Effector memory CD8-positive, alpha-beta T cell (primary cell): ENCODE data around the gene QRSL1.

Source experiments
- ATAC-seq: fragments of 150-1000 bp; cut with Tn5 transposase; replicated peaks from 2 replicates; pipeline ENCODE4 v1.10.0; 2021; ENCODE audit warnings: mild to moderate bottlenecking, moderate library complexity
- DNase-seq, 3 experiments: peaks; one replicate each; pipeline ENCODE4 v3.0.0; 2021
- H3K27ac Mint-ChIP-seq, 2 donors: one replicate each; pipeline ENCODE4 v1.8.0; 2022; ENCODE audit warnings: mild to moderate bottlenecking in 2 of 2, mixed read lengths in 2 of 2, moderate library complexity in 2 of 2
- H3K27me3 Mint-ChIP-seq, 2 donors: one replicate each; pipeline ENCODE4 v1.8.0; 2022; ENCODE audit warnings: mixed read lengths in 2 of 2
- H3K36me3 Mint-ChIP-seq: one replicate; pipeline ENCODE4 v1.8.0; 2022; ENCODE audit warnings: mild to moderate bottlenecking, moderate library complexity, mixed read lengths; ENCODE audit not compliant: insufficient read depth
- H3K4me1 Mint-ChIP-seq, 2 donors: one replicate each; pipeline ENCODE4 v1.8.0; 2022; ENCODE audit warnings: low read depth in 2 of 2, mixed read lengths in 2 of 2
- H3K4me3 Mint-ChIP-seq, 2 donors: one replicate each; pipeline ENCODE4 v1.8.0; 2022; ENCODE audit warnings: mild to moderate bottlenecking in 2 of 2, mixed read lengths in 2 of 2, moderate library complexity in 2 of 2
- H3K9me3 Mint-ChIP-seq, 2 donors: one replicate each; pipeline ENCODE4 v1.8.0; 2022; ENCODE audit warnings: mixed read lengths in 2 of 2

The QRSL1 gene

DNA sequence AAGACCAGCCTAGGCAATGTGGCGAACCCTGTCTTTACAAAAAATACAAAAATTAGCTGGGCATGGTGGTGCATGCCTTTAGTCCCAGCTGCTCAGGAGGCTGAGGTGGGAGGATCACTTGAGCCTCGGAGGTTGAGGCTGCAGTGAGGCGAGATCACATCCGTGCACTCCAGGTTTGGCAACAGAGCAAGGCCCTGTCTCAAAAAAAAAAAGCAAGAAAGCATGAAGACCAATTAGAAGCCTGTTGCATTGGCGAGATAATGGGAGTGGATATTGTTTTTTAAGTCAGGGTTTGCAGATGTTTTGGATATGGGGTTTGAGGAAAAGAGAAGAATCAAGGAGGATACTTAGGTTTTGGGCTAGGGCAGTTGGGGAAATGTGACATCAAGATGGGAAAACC is 5.2 kb downstream of the QRSL1 start:
- no peaks in the 10 kb centered on the region for H3K27me3 Mint-ChIP-seq
- peak overlapping the region in 1 of 2 donors; percentile 66 for H3K27ac Mint-ChIP-seq
- no peak overlapping the region for H3K4me3 Mint-ChIP-seq
- peaks cover 6% of the 10 kb centered on the region for H3K36me3 Mint-ChIP-seq
- H3K4me1 Mint-ChIP-seq, result peaks cover 22 to 32% of the 10 kb centered on the region in 2 donors
- no peak for ATAC-seq
- DNase-seq, result no peak
- no peaks in the 10 kb centered on the region for H3K9me3 Mint-ChIP-seq

DNA sequence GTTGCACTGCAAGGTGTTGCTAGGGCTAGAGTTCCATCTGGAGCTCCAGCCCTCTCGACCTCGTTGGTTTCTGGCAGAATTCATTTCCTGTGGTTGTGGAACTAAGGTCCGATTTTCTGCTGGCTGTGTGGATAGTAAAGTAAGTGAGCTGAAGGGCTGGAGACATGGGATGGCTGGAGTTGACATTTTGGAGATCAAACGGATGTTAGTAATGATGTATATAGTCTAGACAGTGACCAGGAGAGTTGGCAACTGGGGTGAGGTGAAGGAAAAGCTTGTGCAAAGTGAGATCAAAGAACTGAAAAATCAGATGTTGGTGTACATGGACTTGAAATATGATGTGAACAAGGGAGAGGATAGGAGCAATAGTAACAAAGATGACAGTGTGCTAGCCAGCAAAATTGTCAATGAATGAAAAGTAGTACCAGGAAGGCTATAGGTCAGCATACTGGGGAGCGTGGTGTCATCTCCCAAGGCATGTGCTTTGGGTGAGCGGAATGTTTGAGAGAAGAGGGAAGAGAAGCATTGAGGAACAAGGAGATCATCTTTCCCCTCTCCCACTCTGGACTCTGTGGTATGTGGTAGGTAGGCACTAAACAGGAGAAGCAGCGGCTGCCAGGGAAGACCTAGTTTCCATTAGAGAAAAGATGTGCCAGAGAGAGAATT is 7.8 kb downstream of the QRSL1 start:
- Mint-ChIP-seq H3K36me3 (peaks cover 11% of the 10 kb centered on the region), H3K4me1 (peaks cover 13 to 23% of the 10 kb centered on the region in 2 donors), H3K9me3 (no peaks in the 10 kb centered on the region), H3K4me3 (no peak overlapping the region), H3K27me3 (no peaks in the 10 kb centered on the region), H3K27ac (no peak overlapping the region)
- ATAC-seq (no peak), DNase-seq (no peak)

DNA sequence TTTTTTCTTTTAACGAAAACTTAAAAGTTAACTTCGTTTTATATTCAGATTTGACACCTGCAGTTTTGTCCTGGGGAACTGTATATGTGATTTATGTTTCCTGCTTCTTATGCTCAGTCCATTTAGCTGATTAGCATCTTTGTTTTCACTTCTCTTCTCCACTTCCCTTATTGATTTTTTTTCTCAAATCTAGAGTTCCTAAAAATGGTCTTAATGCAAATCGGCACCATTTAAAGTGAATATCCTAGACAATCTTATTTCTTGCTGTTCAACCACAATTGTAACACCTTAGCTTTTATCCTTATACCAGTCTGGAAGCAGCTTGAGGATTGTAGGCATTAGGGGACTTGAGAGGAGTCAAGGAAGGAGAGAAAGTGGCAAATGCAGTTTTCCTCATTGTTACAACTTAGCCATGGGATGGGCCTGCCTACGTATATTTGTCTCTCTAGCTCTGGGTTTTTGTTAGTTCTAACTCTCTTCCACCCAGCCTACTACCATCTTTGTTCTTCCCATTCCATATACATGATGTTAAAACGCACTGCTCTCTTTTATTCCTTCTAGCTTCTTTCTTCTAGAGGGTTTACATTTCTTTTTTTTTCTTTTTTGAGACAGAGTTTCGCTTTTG is 8.5 kb downstream of the QRSL1 start:
- H3K4me1 Mint-ChIP-seq, result peaks cover 13 to 20% of the 10 kb centered on the region in 2 donors
- ATAC-seq, result no peak

DNA sequence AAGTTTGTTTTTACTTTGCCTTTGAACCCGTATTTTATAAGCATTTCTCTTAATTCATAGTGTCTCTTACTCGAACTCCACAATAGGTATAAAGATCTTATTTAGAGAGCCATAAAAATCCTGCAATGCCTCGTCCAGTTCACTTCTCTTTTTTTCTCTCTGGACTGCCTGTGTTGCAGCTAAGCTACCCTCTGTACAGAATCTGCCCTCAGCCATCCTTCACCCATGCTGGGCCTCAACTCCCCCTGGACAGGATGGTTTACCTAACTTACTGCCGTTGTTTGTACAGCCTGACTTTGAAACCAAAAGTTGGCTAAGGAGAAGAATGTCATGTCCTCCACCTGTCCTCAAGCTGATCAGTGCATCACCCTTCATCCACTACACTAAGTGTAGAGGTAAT is 10.4 kb downstream of the QRSL1 start:
- Mint-ChIP-seq H3K4me1 (peaks cover 10 to 12% of the 10 kb centered on the region in 2 donors), H3K9me3 (no peaks in the 10 kb centered on the region), H3K36me3 (peaks cover 37% of the 10 kb centered on the region), H3K27ac (no peak overlapping the region), H3K27me3 (no peaks in the 10 kb centered on the region), H3K4me3 (no peak overlapping the region)
- ATAC-seq (no peak), DNase-seq (no peak)

More for the DNA sequence above, 8.5 kb downstream of the QRSL1 start:
- no peak for DNase-seq
- Mint-ChIP-seq H3K27me3 (no peaks in the 10 kb centered on the region), H3K9me3 (no peaks in the 10 kb centered on the region), H3K36me3 (peaks cover 17% of the 10 kb centered on the region), H3K4me3 (no peak overlapping the region), H3K27ac (no peak overlapping the region)

DNA sequence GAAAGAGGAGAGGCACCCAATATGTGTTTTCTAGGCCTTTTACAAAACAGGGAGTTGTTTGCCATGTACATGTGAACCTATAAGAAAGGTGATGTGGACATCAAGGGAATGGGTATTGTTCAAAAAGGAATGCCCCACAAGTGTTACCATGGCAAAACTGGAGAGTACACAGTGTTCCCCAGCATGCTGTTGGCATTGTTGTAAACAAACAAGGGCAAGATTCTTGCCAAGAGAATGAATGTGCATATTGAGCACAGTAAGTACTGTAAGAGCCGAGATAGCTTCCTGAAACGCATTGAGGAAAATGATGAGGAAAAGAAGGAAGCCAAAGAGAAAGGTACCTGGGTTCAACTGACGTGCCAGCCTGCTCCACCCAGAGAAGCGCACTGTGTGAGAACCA is 13.1 kb downstream of the QRSL1 start:
- H3K4me3 Mint-ChIP-seq, result no peak overlapping the region
- peaks cover 58% of the 10 kb centered on the region for H3K36me3 Mint-ChIP-seq
- H3K27ac Mint-ChIP-seq, result no peak overlapping the region
- no peaks in the 10 kb centered on the region for H3K9me3 Mint-ChIP-seq
- ATAC-seq, result no peak
- no peaks in the 10 kb centered on the region for H3K27me3 Mint-ChIP-seq
- peaks cover 0 to 3% of the 10 kb centered on the region in 2 donors for H3K4me1 Mint-ChIP-seq
- DNase-seq, result no peak

DNA sequence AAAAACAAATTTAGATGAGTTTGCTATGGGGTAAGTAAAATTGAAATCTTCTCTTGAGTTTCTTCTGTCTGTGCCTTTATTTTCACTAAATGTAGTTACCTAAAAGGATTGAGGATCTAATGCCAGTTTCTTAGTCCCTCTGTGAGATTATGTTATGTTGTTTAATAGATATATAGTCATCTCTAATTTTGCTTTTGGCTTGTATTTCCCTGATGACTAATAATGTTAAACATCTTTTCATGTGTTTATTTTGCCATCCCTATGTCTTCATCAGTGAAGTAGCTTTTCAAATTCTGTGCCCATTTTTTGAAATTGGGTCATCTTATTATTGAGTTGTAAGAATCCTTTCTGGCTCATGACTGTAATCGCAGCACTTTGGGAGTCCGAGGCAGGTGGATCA is 13.7 kb downstream of the QRSL1 start:
- DNase-seq (no peak), ATAC-seq (no peak)
- no peak overlapping the region for H3K4me3 Mint-ChIP-seq
- H3K27ac Mint-ChIP-seq, result no peak overlapping the region
- H3K27me3 Mint-ChIP-seq, result no peaks in the 10 kb centered on the region
- peaks cover 59% of the 10 kb centered on the region for H3K36me3 Mint-ChIP-seq
- H3K9me3 Mint-ChIP-seq, result no peaks in the 10 kb centered on the region
- H3K4me1 Mint-ChIP-seq, result peaks cover 0 to 3% of the 10 kb centered on the region in 2 donors

DNA sequence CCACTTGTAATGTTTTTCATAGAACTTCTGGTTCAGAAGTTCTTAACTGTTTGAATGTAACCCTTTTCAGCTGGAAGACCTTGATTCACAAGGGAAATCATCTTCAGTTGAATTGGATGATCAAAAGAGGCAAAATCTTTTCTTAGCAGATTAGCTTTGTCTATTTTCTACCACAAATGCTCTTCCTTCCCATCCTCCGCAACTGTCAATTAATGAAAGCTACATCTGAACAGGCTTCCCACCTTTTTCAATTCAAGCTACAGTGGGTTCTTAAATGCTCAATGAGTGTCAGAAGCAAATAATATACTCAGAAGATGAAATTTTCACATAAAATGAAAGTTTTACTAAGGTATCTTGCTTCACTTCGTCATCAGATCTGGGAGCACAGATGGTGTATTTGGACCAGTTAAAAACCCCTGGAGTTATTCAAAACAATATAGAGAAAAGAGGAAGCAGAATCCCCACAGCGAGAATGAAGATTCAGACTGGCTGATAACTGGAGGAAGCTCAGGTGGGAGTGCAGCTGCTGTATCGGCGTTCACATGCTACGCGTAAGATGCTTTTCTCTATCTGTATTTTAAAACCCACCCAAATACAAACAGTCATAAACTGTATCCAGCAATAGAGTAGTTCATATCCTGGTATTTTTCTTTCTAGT is 19.4 kb downstream of the QRSL1 start:
- no peak overlapping the region for H3K4me3 Mint-ChIP-seq
- no peak overlapping the region for H3K27ac Mint-ChIP-seq
- no peaks in the 10 kb centered on the region for H3K4me1 Mint-ChIP-seq
- DNase-seq (no peak), ATAC-seq (no peak)
- H3K36me3 Mint-ChIP-seq, result peaks cover 68% of the 10 kb centered on the region
- H3K27me3 Mint-ChIP-seq, result no peaks in the 10 kb centered on the region
- no peaks in the 10 kb centered on the region for H3K9me3 Mint-ChIP-seq

DNA sequence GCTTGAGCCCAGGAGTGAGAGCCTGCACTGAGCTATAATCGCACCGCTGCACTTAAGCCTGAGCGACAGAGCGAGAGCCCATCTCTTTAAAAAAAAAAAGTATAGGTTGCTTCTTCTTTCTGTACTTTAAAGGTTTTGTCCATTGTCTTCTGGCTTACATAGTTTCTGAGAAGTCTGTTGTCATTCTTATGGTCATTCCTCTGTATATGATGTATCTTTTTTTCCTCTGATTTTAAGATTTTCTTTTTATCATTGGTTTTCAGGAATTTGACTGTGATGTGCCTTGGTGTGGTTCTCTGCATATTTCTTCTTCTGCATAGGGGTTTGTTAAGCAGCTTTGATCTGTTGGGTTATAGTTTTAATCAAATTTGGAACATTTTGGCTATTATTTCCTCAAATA is 29.1 kb downstream of the QRSL1 start:
- Mint-ChIP-seq H3K4me1 (no peaks in the 10 kb centered on the region), H3K27ac (no peak overlapping the region), H3K4me3 (no peak overlapping the region), H3K27me3 (no peaks in the 10 kb centered on the region), H3K36me3 (peaks cover 61% of the 10 kb centered on the region), H3K9me3 (no peaks in the 10 kb centered on the region)
- ATAC-seq (no peak), DNase-seq (no peak)

DNA sequence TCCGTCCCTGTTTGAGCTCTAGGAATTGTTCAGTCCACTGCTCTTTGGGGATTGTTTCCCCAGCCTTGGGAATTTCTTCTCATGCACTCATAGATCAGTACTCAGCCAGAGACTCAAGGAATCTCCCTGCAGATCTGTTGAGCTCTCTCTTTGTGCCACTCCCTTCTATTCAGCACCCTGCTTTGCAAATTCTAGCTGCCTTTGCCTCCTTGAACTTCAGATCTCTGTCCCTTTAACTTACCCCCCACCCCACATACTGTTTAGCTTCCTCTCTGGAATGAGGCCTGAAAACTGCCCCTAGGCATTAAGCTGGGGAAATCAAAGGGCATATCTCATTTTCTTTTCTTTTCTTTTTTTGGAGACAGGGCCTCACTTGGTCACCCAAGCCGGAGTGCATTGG is 30.5 kb downstream of the QRSL1 start:
- Mint-ChIP-seq H3K27me3 (no peaks in the 10 kb centered on the region), H3K4me3 (no peak overlapping the region), H3K4me1 (no peaks in the 10 kb centered on the region), H3K36me3 (peaks cover 56% of the 10 kb centered on the region), H3K27ac (peak overlapping the region in 1 of 2 donors; percentile 44), H3K9me3 (no peaks in the 10 kb centered on the region)
- no peak for DNase-seq
- ATAC-seq, result no peak

DNA sequence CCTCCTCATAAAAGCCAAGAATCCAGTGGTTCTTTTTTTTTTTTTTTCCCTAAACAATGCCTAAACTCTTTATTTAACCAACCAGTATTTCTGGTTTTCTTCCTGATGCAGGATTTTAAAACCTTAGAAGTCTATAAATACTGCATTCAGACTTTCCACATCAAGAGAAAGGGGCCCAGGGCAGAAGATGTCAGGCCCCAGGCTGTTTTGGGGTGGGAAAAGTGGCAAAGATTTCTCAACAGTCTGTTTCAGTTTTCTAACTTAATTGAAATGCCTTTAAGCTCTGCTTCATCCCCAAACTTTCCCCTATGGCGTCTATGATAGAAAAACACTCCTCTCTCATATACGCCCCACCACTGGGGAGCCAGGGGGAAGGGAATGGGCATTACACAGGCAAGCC is 33.1 kb downstream of the QRSL1 start:
- DNase-seq, result no peak
- Mint-ChIP-seq H3K4me3 (no peak overlapping the region), H3K27ac (no peak overlapping the region), H3K27me3 (no peaks in the 10 kb centered on the region), H3K9me3 (no peaks in the 10 kb centered on the region), H3K36me3 (peaks cover 46% of the 10 kb centered on the region), H3K4me1 (no peaks in the 10 kb centered on the region)
- no peak for ATAC-seq

DNA sequence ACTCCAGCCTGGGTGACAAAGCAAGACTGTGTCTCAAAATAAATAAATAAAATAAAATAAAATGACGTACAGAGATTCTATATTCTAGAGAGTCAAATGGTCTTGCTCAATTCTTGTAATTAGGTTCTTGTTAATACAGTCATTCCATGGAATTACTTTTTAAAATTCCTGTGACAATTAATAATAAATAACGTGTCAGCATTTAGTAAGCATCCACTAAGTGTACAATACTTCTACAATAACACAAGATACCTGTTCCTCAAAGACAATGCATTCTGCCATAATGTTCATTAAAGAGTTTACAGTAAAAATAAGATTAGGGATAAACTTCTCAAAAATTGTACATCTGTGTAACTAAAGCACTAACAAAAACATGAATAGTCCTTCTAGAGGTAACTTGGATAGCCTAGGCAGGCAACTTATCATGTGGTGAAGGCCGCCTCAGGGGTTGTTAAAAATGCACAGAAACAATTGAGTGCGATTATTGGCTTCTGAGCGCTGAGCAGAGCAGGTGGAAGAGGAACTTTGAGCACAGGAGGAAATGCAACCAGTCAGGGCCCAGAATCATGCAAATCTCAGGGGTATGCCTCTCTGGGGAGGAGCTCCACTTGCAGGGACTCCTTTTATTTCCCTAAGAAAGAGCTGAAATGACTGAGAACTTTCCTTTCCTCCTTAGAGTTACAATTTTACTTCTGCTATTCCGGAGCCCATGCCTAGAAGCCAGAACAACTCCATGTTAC is 37.1 kb downstream of the QRSL1 start:
- ATAC-seq, result peak; percentile 41
- Mint-ChIP-seq H3K4me3 (no peak overlapping the region), H3K36me3 (peaks cover 31% of the 10 kb centered on the region), H3K4me1 (no peaks in the 10 kb centered on the region), H3K27me3 (no peaks in the 10 kb centered on the region), H3K9me3 (no peaks in the 10 kb centered on the region), H3K27ac (no peak overlapping the region)
- no peak for DNase-seq

DNA sequence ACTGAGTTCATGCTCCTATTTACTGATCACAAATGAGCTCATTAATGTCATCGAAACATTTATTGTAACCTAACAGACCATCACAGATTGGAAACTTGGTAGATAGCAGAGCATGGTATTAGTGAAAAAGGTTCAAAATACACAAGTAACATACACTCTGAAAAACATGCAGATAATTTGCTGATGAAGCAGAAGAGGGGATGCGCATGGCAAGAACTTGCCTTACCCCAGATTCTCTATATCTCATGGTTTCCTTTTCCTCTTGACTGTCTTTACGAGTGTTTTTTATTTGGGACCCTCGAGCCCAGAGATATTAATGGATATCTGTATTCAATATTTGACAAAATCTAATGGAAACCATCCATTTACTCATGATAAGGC is 37.6 kb downstream of the QRSL1 start:
- Mint-ChIP-seq H3K4me1 (no peaks in the 10 kb centered on the region), H3K27me3 (no peaks in the 10 kb centered on the region), H3K9me3 (no peaks in the 10 kb centered on the region), H3K36me3 (peaks cover 27% of the 10 kb centered on the region), H3K4me3 (no peak overlapping the region), H3K27ac (no peak overlapping the region)
- no peak for ATAC-seq
- no peak for DNase-seq

DNA sequence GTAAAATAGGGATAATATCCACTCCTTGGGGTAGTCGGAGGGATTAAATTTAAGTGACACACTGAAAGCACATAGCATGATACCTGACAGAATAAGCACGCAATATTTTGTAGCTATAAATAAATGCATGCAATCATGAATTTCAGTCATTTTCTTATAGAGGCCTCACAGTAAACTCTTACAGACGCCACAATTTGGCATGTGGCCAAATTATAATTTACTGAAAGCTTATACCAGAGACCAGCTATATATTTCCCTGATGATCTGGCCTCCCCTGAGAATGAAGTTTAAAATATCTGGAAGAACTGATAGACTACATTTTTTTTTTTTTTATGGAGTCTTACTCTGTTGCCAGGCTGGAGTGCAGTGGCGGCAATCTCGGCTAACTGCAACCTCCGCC is 40.9 kb downstream of the QRSL1 start:
- H3K4me3 Mint-ChIP-seq, result no peak overlapping the region
- H3K27me3 Mint-ChIP-seq, result no peaks in the 10 kb centered on the region
- no peaks in the 10 kb centered on the region for H3K4me1 Mint-ChIP-seq
- H3K36me3 Mint-ChIP-seq, result peaks cover 10% of the 10 kb centered on the region
- no peaks in the 10 kb centered on the region for H3K9me3 Mint-ChIP-seq
- DNase-seq, result no peak
- no peak overlapping the region for H3K27ac Mint-ChIP-seq
- no peak for ATAC-seq
